ENCODE results near the gene ITGA1.

- no peak for TF ChIP-seq CTCF (IDR thresholded peaks at IDR 0.05; ENCODE audit: insufficient read depth, low read length)
- no peak for TF ChIP-seq GABPA (IDR thresholded peaks at IDR 0.05; ENCODE audit: low read depth)
- TF ChIP-seq REST (IDR thresholded peaks at IDR 0.05; ENCODE audit: insufficient replicate concordance, low read depth): no peak
Observed at GRCh38 chr5:52818360-52818759, 30.6 kb downstream of the ITGA1 start.
